Measurements from ENCODE around the gene PPAT.

DNA sequence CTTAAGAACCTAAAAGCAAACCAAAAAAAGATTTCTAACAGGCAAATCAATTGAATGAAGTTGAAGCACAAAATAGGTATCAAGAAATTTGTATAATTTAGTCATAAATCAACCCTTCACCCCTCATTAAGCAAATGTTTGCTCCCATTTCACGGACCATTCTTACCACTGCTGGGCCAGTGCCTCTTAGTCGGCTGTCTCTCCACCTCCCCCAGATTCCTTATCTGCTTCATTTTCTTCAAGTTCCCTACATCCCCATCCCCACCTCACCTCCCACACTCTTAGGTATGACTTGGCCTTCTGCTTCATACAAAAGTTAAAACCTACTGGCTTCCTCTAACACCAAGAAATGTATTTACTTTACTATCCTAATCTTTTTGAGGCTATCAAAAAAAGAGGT lies 60.0 kb downstream of the PPAT start:
- TF ChIP-seq NFIC (IDR thresholded peaks at IDR 0.05) = no peak
- TF ChIP-seq TAF1 (IDR thresholded peaks at IDR 0.05; ENCODE audit: low read depth) = no peak
- TF ChIP-seq TCF12 (IDR thresholded peaks at IDR 0.05; ENCODE audit: low read depth) = no peak
- no peak for TF ChIP-seq EP300 (IDR thresholded peaks at IDR 0.05; ENCODE audit: borderline replicate concordance)
- no peak for TF ChIP-seq FOXM1 (IDR thresholded peaks at IDR 0.05; ENCODE audit: borderline replicate concordance, low read depth)
- no peak for TF ChIP-seq YY1 (IDR thresholded peaks at IDR 0.05; ENCODE audit: low read depth)
- TF ChIP-seq, protein P1, sequence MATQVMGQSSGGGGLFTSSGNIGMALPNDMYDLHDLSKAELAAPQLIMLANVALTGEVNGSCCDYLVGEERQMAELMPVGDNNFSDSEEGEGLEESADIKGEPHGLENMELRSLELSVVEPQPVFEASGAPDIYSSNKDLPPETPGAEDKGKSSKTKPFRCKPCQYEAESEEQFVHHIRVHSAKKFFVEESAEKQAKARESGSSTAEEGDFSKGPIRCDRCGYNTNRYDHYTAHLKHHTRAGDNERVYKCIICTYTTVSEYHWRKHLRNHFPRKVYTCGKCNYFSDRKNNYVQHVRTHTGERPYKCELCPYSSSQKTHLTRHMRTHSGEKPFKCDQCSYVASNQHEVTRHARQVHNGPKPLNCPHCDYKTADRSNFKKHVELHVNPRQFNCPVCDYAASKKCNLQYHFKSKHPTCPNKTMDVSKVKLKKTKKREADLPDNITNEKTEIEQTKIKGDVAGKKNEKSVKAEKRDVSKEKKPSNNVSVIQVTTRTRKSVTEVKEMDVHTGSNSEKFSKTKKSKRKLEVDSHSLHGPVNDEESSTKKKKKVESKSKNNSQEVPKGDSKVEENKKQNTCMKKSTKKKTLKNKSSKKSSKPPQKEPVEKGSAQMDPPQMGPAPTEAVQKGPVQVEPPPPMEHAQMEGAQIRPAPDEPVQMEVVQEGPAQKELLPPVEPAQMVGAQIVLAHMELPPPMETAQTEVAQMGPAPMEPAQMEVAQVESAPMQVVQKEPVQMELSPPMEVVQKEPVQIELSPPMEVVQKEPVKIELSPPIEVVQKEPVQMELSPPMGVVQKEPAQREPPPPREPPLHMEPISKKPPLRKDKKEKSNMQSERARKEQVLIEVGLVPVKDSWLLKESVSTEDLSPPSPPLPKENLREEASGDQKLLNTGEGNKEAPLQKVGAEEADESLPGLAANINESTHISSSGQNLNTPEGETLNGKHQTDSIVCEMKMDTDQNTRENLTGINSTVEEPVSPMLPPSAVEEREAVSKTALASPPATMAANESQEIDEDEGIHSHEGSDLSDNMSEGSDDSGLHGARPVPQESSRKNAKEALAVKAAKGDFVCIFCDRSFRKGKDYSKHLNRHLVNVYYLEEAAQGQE (IDR thresholded peaks at IDR 0.05; ENCODE audit: low read depth) = no peak
